ENCODE data around the gene CARD11.
A peak's percentile ranks its signal among the peaks of the same experiment; 100 is the strongest.

CARD11 gene

GRCh38 chr7:3043544-3044371, at the start of gene CARD11:
Gene CARD11 (minus strand): TSS chr7:3043867. CDS start chr7:2958506, 85,361 bp downstream.
- TF ChIP-seq CTCF (conservative IDR thresholded peaks at IDR 0.05; ENCODE audit: control insufficient read depth, insufficient read depth, low read depth, low read length): no peak
- DNase-seq (ENCODE audit: low read depth): no peak
- no peak within 1 kb of the TSS for H3K4me3 ChIP-seq (ENCODE audit: control insufficient read depth, low read depth, low read length)

GRCh38 chr7:3092468-3092867, 48.8 kb upstream of the CARD11 start:
- no peak for DNase-seq (ENCODE audit: low read depth)
- no peak overlapping the region for H3K4me3 ChIP-seq (ENCODE audit: control insufficient read depth, low read depth, low read length)
- no peak for TF ChIP-seq CTCF (conservative IDR thresholded peaks at IDR 0.05; ENCODE audit: control insufficient read depth, insufficient read depth, low read depth, low read length)

DNA sequence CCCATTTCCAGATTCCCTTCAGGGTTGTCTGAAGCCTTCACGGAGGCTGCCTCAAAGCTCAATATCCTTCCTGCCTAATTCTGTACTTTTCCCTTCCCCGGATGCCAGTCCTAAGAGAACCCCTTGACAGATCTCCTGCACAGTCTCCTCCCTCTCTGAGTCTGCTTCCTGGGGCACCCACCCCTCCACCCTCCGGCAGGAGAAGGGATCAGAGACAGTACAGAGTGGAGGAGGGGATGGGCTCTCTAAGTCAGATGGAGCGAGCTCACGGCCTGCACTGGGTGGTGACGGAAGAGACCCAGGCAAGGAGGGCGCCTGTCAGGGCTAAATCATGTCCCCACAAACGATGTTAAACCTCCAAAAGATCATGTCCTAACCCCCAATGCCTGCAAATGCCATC, 48.0 kb upstream of the CARD11 start:
- DNase-seq (ENCODE audit: low read depth): no peak
- H3K4me3 ChIP-seq (ENCODE audit: control insufficient read depth, low read depth, low read length): no peak overlapping the region
- TF ChIP-seq CTCF (conservative IDR thresholded peaks at IDR 0.05; ENCODE audit: control insufficient read depth, insufficient read depth, low read depth, low read length): no peak

DNA sequence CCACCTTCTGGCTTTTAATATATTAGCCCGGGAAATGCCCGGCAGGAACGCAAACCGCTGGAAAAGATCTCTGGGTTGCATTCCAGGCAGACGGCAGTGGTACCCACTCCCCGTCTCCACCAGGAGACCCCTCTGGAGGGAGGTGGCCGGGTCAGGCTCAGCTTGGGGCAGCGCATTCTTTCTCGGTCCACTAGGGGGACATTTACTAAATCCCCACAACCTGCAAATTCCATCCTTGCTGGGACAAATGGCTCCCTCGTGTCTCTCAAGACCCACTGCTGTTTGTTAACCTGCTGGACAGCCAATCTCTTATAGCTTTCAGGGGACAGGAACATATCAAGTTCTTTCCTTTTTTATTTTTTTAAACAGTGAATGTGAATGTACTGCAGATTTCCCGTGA, 45.8 kb upstream of the CARD11 start:
- no peak overlapping the region for H3K4me3 ChIP-seq (ENCODE audit: control insufficient read depth, low read depth, low read length)
- peak; percentile 4 for DNase-seq (ENCODE audit: low read depth)
- TF ChIP-seq CTCF (conservative IDR thresholded peaks at IDR 0.05; ENCODE audit: control insufficient read depth, insufficient read depth, low read depth, low read length): peak; percentile 27

DNA sequence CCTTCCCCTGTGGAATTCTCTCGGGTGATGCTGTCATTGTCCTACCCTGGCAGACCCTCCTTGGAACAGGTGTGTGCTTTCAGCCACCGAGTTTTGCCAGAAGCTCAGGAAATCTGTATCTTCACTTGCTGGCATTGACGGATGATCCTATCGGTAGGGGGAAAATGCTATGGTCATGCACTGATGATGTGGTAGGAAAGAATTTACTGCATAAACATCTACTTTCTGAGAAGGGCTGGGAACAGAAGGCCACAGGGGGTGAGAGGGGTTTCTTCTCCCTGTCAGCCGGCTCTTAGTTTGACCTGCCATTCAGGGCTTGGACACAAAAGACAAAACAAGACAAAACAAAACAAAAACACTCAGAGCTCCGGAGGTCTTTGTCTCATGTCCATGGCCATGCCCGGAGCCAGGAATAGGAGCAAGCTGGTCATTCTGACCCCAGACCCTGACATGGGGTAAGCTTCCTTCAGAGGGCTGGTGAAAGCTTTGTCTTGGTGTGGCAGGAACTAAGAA, 43.6 kb upstream of the CARD11 start:
- H3K4me3 ChIP-seq (ENCODE audit: control insufficient read depth, low read depth, low read length): no peak overlapping the region
- TF ChIP-seq CTCF (conservative IDR thresholded peaks at IDR 0.05; ENCODE audit: control insufficient read depth, insufficient read depth, low read depth, low read length): no peak
- DNase-seq (ENCODE audit: low read depth): no peak

GRCh38 chr7:3083350-3083749, 39.7 kb upstream of the CARD11 start:
- TF ChIP-seq CTCF (conservative IDR thresholded peaks at IDR 0.05; ENCODE audit: control insufficient read depth, insufficient read depth, low read depth, low read length): no peak
- DNase-seq (ENCODE audit: low read depth): no peak
- H3K4me3 ChIP-seq (ENCODE audit: control insufficient read depth, low read depth, low read length): no peak overlapping the region
